Measurements from ENCODE around the gene ALDH9A1.
"Not testable (repeated sequence)": the region's sequence is repeated elsewhere in the genome, so short reads cannot be mapped to it uniquely, and the experiment has no call there.

Gene ALDH9A1

DNA sequence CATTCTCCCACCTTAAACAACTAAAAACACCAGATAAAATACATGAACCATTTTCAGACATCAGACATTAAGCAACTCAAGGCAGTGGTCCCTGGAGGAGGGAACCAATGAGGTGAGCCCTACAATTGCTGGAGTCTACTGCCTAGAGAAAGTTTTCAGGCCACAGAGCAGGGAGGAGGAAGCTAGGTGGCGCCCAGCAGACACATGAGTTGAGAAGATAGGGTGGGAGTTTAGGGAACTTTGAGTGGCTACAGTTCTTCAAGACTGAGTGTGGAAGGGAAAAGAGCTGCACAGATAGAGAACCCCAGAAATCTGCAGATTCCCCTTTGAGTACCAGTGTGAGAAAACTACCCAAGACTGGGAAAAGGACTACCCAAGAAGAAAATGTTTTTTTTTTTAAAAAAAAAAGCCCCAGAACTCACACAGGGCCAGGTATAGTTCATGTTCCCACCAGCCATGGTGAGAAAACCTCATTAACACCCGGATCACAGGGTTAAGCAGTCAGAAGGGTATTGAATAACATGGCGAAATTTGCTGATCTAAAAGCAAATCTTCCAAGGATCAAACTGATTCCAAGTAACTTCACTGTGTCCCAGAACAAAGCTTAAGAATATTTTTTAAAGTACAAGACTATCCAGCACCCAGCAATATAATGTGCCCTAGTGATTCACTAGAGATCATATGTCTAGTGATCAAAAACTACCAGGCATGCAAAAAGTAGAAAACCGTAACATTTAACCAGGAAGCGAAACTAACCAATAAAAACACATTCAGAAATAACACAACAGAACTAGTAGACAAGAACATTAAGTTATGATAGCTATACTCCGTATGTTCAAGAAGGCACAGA lies 12.0 kb downstream of the ALDH9A1 start:
- DNase-seq = no peak

DNA sequence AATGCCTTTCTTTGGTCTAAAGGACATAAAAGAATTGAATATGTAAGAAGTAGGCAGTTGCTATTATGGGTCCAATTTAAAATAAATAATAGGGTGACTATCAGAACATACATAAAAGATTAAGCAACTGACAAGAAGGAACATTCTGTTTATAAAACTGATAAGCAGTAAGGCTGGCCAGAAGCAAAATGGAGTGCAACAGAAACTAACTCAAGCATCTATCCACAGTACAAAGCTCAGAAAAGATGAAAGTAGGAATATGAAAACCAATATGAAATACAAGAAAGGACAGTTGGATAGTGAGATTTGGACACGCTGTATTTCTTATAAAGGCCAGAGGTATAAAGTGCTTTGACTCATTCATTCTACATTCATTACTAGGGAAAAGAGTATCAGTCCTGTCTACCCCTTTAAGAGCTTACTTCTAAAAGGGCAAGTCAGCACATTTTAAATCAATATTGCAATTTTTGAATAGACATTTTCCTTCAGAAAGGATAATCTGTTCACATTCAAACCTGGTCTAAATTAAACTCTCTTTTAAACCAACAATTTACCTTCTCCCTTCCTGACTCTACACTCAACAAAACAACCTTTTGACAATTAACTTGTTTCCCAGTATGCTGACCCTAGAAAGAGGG lies 14.4 kb downstream of the ALDH9A1 start:
- no peak for DNase-seq

DNA sequence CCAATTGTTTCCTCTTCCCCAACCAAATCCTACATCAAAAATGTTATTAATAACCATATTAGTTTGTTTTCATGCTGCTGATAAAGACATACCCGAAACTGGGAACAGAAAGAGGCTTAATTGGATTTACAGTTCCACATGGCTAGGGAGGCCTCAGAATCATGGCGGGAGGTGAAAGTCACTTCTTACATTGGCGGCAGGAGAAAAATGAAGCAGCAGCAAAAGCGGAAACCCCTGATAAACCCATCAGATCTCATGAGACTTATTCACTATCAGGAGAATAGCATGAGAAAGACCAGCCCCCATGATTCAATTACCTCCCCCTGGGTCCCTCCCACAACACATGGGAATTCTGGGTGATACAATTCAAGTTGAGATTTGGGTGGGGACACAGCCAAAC lies 17.6 kb downstream of the ALDH9A1 start:
- not testable (repeated sequence) for DNase-seq

DNA sequence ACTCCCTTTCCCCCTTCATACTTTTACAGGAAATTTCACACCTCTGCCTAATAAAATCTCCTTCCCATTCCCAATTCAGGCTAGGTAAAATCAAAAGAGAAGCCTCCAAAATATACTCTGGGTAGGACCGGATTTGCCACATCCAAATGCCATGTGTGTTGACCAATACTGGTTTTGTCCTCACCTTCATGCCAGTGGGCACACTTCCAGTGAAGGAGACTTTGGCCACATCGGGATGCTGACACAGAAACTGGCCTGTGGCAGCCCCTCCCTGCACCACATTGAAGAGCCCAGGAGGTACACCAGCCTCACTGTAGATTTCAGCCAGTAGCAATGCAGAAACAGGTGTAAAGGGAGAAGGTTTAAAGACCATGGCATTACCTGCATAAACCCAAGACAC lies 18.1 kb downstream of the ALDH9A1 start:
- DNase-seq = no peak

DNA sequence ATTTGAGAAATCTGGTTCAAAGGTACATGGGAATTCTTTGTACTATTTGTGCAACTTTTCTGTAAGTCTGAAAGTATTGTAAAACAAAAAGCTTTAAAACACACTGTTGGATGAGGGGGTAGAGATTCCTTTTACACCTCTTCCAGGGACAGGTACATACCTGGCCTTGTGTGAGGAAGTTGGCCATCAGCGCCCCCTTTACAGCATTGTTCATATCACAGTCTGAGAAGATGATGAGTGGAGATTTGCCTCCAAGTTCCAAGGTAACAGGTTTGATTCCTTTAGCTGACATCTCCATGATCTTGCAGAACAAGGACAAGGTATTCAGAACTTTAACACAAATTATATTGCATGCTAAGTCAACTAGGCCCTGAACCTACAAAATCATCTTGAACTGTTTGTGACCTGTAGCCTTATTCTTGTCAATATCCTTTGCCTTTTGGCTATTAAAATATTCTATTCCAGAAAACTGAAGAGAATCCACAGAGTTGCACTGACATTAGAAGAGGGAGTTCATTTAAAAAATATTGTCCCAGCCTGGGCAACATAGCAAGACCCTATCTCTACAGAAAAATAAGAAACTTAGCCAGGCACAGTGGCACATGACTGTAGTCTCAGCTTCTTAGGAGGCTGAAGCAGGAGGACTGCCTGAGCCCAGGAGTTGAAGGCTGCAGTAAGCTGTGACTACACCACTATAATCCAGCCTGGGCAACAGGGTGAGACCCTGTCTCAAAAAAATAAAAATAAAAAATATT lies 18.9 kb downstream of the ALDH9A1 start:
- no peak for DNase-seq

DNA sequence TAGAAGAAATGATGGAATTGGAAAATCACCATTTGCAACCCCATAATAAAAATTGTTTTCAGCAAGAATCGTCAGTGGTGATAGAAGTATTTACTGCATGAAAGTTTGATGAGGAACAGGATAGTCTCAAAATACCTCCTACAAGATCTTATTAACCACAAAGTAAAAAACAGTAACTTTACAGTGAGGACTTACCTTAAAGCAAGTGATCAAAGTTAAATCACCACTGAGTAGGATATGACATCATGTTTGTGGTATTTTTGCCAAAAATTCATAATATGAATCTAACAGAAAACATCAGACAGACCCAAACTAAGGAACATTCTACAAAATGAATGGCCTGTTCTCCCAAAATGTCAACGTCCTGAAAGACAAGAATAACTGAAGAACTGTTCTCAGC lies 19.9 kb downstream of the ALDH9A1 start:
- no peak for DNase-seq

DNA sequence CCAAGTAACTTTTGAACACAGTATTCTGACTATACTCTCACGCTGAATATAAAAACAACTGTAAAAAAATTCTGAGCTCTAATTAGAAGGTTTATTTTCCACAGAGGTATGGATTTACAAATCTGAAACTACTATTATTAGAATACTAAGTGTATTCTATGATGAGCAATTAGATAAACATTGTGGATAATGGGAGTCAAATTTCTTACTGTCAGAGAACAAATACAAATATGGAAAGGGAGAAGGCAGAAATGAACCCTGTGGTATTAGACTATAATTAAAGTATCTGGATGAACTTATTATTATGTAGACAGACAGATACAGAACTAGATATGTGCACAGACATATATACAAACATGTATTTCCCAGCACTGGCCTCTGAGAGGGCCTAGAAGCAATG lies 22.6 kb downstream of the ALDH9A1 start:
- DNase-seq = no peak

DNA sequence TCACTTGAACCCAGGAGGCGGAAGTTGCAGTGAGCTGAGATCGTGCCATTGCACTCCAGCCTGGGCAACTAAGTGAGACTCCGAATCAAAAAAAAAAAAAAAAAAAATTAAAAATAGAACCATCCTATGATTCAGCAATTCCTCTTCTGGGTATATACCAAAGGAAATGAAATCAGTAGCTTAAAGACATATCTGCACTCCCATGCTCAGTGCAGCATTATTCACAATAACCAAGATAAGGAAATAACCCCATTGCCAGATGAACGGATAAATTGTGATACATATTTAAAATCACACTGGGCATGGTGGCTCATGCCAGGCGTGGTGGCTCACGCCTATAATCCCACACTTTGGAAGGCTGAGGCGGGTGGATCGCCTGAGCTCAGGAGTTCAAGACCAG lies 23.8 kb downstream of the ALDH9A1 start:
- no peak for DNase-seq

DNA sequence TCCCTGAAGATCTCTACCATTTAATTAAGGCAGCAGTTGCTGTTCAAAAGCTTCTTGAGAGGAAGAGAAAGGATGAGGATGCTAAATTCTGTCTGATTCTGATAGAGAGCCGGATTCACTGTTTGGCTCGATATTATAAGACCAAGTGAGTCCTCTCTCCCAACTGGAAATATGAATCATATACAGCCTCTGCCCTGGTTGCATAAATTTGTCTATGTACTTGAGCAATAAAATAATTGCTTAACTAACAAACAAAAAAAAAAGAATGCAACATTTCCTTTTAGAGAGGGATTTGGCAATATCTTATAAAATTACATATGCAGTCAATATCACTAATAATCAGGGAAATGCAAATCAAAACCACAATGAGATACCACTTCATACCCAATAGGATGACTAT lies 26.8 kb downstream of the ALDH9A1 start:
- no peak for DNase-seq

DNA sequence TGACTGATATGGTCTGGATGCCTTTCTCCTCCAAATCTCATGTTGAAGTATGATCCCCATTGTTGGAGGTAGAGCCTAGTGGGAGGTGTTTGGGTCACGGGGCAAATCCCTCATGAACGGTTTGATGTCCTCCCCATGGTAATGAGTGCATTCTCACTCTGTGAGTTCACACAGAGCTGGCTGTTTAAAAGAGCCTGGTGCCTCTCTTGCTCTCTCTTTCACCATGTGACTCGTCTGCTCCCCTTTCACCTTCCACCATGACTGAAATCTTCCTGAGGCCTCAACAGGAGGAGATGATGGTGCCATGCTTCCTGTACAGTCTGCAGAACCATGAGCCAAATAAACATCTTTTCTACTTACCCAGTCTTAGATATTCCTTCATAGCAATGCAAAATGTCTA lies 30.2 kb downstream of the ALDH9A1 start:
- DNase-seq = no peak

DNA sequence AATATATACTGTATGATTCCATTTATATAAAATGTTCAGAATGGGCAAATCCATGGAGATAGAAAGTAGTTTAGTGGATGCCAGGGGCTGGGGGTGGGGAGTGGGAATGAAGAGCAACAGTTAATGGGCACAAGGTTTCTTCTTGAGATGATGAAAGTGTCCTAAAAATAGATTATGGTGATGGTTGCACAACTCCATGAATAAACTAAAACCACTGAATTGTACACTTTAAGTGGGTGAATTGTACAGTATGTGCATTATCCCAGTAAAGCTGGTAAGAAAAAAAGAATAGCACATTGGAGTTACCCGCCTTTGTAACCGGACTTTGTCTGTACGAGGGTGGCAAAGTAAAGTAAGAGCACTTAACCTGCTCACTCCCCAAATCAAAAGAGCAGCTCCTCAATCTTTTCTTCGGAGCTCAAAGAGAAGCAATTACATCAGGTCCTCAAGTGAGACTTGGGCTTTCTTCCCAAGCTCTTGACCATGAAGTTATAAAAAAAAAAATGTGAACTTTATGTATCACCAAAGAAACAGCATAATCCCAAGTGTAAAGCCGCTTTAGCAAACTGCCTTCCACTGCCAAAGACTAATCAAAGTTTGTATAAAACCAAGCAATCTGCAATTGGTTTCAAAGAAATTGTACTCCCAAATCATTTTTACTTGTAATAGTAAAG lies 32.1 kb downstream of the ALDH9A1 start:
- no peak for DNase-seq

DNA sequence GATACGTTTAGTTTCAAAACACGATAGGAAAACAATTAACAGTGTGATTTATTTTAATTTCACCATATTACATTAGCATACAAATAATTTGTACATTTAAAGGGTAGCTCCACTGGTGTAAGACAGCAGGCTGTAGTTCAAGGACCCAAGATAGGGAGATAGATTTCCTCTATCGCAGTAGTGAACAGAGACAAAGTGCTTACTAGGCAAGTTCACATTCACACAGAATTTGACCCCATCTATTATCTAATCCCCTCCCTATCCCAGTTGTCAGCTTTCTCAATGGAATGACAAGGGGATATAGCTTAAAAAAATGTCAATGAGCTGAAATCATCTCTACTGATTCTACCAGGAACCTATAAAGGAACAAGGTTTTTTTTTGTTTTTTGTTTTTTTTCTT lies 36.2 kb downstream of the ALDH9A1 start:
- no peak for DNase-seq

DNA sequence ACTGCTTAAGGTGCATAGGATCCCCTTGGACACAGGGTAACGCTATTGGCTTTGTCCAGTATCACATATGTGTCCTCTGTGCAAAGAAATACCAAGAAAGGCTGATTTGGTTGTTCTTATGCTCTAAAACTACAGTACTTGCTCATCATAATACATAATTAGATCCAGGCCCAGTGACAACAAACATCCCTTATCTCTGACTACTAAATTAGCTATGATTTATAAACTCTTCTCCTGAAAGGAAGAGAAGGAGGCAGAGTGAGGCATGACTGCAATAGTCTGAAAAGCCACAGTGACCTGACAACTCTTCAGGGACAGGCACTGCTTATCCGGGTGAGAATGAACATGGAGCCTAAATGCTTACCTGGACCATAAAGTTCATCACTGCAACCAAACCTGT lies 36.7 kb downstream of the ALDH9A1 start:
- no peak for DNase-seq

DNA sequence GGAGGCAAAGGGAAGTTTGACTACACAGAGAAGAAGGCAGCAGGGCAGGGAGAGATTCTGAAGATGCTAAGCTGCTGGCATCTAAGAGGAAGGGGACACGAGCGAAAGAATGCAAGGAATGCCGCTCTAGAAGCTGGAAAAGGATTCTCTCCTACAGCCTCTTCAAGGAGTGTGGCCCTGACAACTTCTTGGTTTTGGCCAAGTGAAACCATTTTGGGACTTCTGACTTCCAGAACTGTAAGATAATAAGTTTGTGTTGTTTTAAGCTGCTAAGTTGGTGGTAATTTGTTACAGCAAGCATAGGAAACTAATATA lies 38.8 kb downstream of the ALDH9A1 start:
- no peak for DNase-seq

DNA sequence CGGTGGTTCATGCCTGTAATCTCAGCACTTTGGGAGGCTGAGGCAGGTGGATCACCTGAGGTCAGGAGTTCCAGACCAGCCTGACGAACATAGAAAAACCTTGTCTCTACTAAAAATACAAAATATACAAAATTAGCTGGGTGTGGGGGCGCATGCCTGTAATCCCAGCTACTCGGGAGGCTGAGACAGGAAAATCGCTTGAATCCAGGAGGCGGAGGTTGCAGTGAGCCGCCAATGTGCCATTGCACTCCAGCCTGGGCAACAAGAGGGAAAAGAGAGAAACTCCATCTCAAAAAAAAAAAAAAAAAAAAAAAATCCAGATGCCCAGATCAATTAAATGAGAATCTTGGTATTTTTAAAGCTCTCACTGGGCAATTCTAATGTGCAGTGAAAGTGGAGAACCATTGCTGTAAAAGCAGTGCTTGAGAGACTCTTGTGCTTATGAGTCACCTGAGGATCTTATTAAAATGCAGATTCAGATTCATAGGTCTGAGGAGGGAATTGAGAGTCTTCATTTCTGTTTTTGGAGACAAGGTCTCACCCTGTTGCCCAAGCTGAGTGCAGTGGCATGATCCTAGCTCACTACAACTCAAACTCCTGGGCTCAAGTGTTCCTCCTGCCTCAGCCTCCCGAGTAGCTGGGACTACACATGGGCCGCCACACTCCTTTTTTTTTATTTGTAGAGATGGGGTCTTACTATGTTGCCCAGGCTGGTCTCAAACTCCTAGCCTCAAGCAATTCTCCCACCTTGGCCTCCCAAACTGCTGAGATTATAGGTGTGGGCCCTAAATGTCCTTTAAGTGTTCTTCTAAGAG lies 39.4 kb downstream of the ALDH9A1 start:
- DNase-seq = not testable (repeated sequence)

DNA sequence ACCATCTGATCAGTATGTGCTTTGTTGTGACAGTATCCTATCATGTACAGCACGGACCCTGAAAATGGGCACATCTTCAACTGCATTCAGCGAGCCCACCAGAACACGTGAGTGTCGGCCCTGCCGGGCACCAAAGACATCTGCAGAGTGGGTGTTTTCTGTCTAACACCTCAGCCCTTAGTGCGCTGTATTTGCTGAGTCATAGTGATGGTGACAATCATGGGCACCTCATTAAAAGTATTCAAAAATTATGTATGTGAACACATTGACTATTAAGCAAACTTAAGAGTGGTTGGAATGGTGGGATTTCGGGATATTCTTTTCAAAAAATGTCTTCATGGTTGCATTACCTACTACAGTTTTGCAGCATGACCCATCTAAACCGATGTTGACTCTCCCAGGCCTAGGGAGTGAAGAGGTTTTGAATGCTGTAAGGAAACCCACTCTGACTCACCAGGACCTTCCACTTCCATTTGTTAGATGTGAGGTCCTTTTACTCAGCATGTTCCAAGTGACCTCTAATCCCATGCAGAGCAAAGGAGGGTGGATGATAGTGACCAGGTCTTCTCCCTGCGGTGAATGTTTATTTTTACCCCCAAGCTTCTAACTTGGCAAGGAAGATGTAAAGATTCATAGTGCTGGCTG lies 47.3 kb downstream of the ALDH9A1 start:
- DNase-seq = no peak

DNA sequence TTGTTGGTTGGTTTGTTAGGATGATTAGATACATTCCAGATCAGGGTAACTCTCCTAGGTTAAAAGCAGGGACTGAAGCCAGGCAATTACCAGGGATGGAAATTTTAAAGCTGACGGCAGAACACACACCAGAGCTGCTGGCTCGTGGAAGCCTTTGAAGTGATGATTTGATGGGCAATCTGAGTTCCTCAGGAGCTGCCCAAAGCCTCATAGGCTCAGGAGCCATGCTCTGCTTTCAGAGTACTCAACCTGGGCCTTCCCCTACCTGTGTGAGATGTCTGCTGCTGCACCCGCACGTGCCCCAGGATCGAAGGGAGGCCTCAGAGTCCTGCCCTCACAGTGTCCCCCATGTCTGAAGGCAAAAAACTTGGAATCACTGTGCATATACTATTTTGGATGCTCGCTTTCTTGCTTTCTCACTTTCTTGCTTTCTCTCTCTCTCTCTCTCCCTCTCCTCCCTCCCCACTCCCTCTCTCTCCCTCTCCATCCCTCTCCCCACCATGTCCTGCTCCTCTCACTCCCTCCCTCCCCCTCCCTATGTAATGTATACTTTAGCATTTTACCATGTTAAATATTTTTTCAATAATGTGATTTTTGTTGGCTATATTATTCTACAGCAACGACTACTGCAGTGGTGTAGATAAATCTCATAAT lies 49.3 kb downstream of the ALDH9A1 start:
- DNase-seq = no peak

DNA sequence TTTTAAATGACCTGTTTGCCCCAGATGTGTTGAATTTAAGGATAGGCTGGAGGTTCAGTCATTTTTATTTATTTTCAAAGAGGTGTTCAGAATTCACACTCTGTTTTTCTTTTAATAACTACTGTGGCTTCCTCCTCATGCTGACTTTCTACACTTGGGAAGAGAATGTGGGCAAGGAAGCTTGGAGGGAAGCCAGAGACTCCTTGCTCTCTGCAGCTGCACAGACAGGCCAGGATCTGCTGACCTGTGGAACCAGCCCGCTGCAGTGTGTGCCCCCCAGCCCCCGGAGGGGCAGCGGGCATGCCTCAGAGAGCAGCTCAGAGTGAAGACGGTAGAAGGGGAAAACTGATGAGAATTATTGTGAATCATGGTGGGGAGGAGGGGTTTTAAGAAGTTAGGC lies 50.4 kb downstream of the ALDH9A1 start:
- no peak for DNase-seq

DNA sequence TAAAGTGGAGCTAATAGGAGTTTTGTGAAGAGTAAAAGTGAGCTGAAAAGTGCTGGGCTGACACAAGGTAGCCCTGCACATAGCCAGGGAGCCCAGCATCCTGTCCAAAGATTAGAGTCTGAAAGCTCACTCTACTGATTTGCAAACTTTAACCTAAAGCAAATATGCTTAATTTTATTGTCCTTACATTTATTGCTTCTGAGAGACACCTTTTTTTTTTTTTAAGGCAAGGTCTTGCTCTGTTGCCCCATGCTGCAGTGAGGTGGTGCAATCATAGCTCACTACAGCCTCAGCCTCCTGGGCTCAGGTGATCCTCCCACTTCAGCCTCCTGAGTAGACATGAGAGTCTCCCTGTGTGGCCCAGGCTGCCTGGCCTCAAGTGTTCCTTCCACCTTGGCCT lies 50.8 kb downstream of the ALDH9A1 start:
- DNase-seq = no peak

DNA sequence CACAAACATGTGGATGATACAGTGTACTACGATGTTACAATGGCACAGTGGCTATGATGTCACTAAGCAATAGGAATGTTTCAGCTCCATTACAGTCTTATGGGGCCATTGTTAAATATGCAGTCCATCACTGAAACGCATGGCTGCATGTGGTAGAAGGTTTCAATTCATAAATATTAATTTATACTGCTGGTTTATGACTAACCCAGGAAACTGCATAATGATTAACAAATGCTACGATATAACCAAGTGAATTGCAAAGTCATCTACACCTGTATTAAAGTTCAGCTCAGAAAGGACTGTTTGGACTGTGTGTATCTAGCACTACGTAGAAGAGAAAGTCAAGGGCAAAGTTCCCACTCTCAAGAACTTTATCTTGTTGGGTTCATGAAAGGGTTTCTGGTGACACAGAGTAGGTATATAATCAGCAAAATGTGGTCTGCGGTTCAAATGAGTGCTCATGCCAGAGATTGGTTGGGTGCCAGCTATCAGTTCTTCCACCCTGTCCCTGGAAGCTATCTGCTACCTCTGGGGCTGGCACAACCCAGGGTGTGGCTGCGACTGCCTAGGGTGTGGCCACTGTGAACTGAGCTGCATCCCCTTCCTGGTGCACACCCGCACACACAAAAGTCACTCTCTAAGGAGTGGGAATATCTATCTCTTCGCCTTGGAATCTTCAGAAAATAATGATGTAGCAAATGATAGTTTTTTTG lies 52.6 kb downstream of the ALDH9A1 start:
- no peak for DNase-seq

All from NCI-H187 (cell line).